ENCODE data around the gene CYP2E1.
"Not testable (repeated sequence)": the region's sequence is repeated elsewhere in the genome, so short reads cannot be mapped to it uniquely, and the experiment has no call there.

CYP2E1 gene

GRCh38 chr10:133526957-133527588, at the start of gene CYP2E1:
Gene CYP2E1 (plus strand): TSS chr10:133527363. CDS start chr10:133527396, 33 bp downstream.
- no peak for TF ChIP-seq ZFX (IDR thresholded peaks at IDR 0.05)
- TF ChIP-seq CTCF (conservative IDR thresholded peaks at IDR 0.05): no peak
- H3K27ac ChIP-seq: no peak within 1 kb of the TSS; the same call in 1 of the 2 replicates

- H3K27ac ChIP-seq: no peak overlapping the region
- no peak for TF ChIP-seq ZFX (IDR thresholded peaks at IDR 0.05)
Measured at GRCh38 chr10:133481086-133481643, 46.0 kb upstream of the CYP2E1 start.

GRCh38 chr10:133481657-133482056, 45.5 kb upstream of the CYP2E1 start:
- TF ChIP-seq CTCF (conservative IDR thresholded peaks at IDR 0.05): no peak
- no peak for TF ChIP-seq ZFX (IDR thresholded peaks at IDR 0.05)
- H3K27ac ChIP-seq: no peak overlapping the region

- no peak overlapping the region for H3K27ac ChIP-seq
- no peak for TF ChIP-seq ZFX (IDR thresholded peaks at IDR 0.05)
Measured at GRCh38 chr10:133484818-133485217, 42.3 kb upstream of the CYP2E1 start.

GRCh38 chr10:133487085-133487484, 40.1 kb upstream of the CYP2E1 start:
- TF ChIP-seq ZFX (IDR thresholded peaks at IDR 0.05) (no peak), CTCF (conservative IDR thresholded peaks at IDR 0.05) (no peak)
- H3K27ac ChIP-seq: no peak overlapping the region

- TF ChIP-seq ZFX (IDR thresholded peaks at IDR 0.05) (no peak), CTCF (conservative IDR thresholded peaks at IDR 0.05) (no peak)
- no peak overlapping the region for H3K27ac ChIP-seq
Measured at GRCh38 chr10:133488354-133488753, 38.8 kb upstream of the CYP2E1 start.

GRCh38 chr10:133489816-133490588, 37.2 kb upstream of the CYP2E1 start:
- TF ChIP-seq CTCF (conservative IDR thresholded peaks at IDR 0.05): no peak
- no peak for TF ChIP-seq ZFX (IDR thresholded peaks at IDR 0.05)
- no peak overlapping the region for H3K27ac ChIP-seq

- not testable (repeated sequence) for H3K27ac ChIP-seq
Measured at GRCh38 chr10:133493562-133493961, 33.6 kb upstream of the CYP2E1 start.

- TF ChIP-seq CTCF (conservative IDR thresholded peaks at IDR 0.05): peak; percentile 69
Measured at GRCh38 chr10:133497363-133497762, 29.8 kb upstream of the CYP2E1 start.

GRCh38 chr10:133499176-133499575, 28.0 kb upstream of the CYP2E1 start:
- not testable (repeated sequence) for H3K27ac ChIP-seq

More at GRCh38 chr10:133497363-133497762, 29.8 kb upstream of the CYP2E1 start:
- H3K27ac ChIP-seq: not testable (repeated sequence)

- H3K27ac ChIP-seq: not testable (repeated sequence)
Measured at GRCh38 chr10:133500897-133501296, 26.3 kb upstream of the CYP2E1 start.

Measured in C4-2B (cell line).